Parathyroid adenoma (tissue), 2 donors: ENCODE data around the gene NUDT22.

ENCODE experiments used
- H2AFZ ChIP-seq: fragments of 300-600 bp; sonication (generic); one replicate; pipeline ENCODE4 v1.7.0; 2017; ENCODE audit warnings: antibody characterized with exemption, mild to moderate bottlenecking
- H3K27ac ChIP-seq: fragments of 300-600 bp; sonication (generic); one replicate; pipeline ENCODE4 v1.7.0; 2017
- H3K27me3 ChIP-seq: fragments of 300-600 bp; sonication (generic); one replicate; pipeline ENCODE4 v1.7.0; 2017; ENCODE audit warnings: low read length; ENCODE audit not compliant: control insufficient read depth, insufficient read depth
- H3K36me3 ChIP-seq: fragments of 300-600 bp; sonication (generic); one replicate; pipeline ENCODE4 v1.7.0; 2017; ENCODE audit warnings: low read length; ENCODE audit not compliant: control insufficient read depth, insufficient read depth
- H3K4me1 ChIP-seq: fragments of 300-600 bp; sonication (generic); one replicate; pipeline ENCODE4 v1.7.0; 2017; ENCODE audit warnings: control low read depth
- H3K4me2 ChIP-seq: fragments of 300-600 bp; sonication (generic); one replicate; pipeline ENCODE4 v1.7.0; 2017; ENCODE audit warnings: low read length
- H3K4me3 ChIP-seq: fragments of 300-600 bp; sonication (generic); one replicate; pipeline ENCODE4 v1.7.0; 2017; ENCODE audit warnings: low read depth, low read length
- H3K79me2 ChIP-seq: fragments of 300-600 bp; sonication (generic); one replicate; pipeline ENCODE4 v1.7.0; 2017; ENCODE audit warnings: control low read depth
- H3K9ac ChIP-seq: fragments of 300-600 bp; sonication (generic); one replicate; pipeline ENCODE4 v1.7.0; 2017; ENCODE audit warnings: mild to moderate bottlenecking
- H3K9me3 ChIP-seq: fragments of 300-600 bp; sonication (generic); one replicate; pipeline ENCODE4 v1.7.0; 2017; ENCODE audit warnings: low read length; ENCODE audit not compliant: control insufficient read depth
- CTCF ChIP-seq: fragments of 300-600 bp; sonication (generic); IDR thresholded peaks from one replicate; pipeline ENCODE4 v1.7.0; 2017; ENCODE audit warnings: antibody characterized with exemption, mild to moderate bottlenecking
- donor health status: primary hyperparathyroidism.

NUDT22 gene

GRCh38 chr11:64185693-64186491, 40.2 kb upstream of the NUDT22 start, which contains the start of gene STIP1:
TSS of gene STIP1 (plus strand) at chr11:64186171. CDS start at chr11:64186262, 91 bp downstream.
- no peaks in the 10 kb centered on the region for H3K27me3 ChIP-seq
- no peaks in the 10 kb centered on the region for H3K9me3 ChIP-seq
- H3K27ac ChIP-seq = peak within 1 kb of the TSS; percentile 75
- peaks cover 4% of the 10 kb centered on the region for H3K4me1 ChIP-seq
- H3K79me2 ChIP-seq = peaks cover 6% of the 10 kb centered on the region
- H3K4me2 ChIP-seq = peak within 1 kb of the TSS; percentile 83
- TF ChIP-seq CTCF = peak; percentile 35
- no peak within 1 kb of the TSS for H3K9ac ChIP-seq
- H3K36me3 ChIP-seq = no peaks in the 10 kb centered on the region
- peak within 1 kb of the TSS; percentile 85 for H3K4me3 ChIP-seq
- peak within 1 kb of the TSS; percentile 81 for H2AFZ ChIP-seq

- H3K27ac ChIP-seq = no peak overlapping the region
- no peak for TF ChIP-seq CTCF
- no peaks in the 10 kb centered on the region for H3K27me3 ChIP-seq
These were observed 39.4 kb upstream of the NUDT22 start for GRCh38 chr11:64186492-64187165.

GRCh38 chr11:64192434-64192833, 33.6 kb upstream of the NUDT22 start:
- H2AFZ ChIP-seq = no peak overlapping the region
- no peak for TF ChIP-seq CTCF
- peaks cover 3% of the 10 kb centered on the region for H3K79me2 ChIP-seq
- H3K27me3 ChIP-seq = no peaks in the 10 kb centered on the region
- H3K36me3 ChIP-seq = no peaks in the 10 kb centered on the region
- H3K9me3 ChIP-seq = no peaks in the 10 kb centered on the region
- no peak overlapping the region for H3K9ac ChIP-seq
- no peak overlapping the region for H3K4me2 ChIP-seq
- no peaks in the 10 kb centered on the region for H3K4me1 ChIP-seq
- H3K4me3 ChIP-seq = no peak overlapping the region
- H3K27ac ChIP-seq = no peak overlapping the region

More at GRCh38 chr11:64186492-64187165, 39.4 kb upstream of the NUDT22 start:
- H3K4me3 ChIP-seq = no peak overlapping the region
- H2AFZ ChIP-seq = no peak overlapping the region
- no peaks in the 10 kb centered on the region for H3K9me3 ChIP-seq
- peaks cover 6% of the 10 kb centered on the region for H3K79me2 ChIP-seq
- no peak overlapping the region for H3K4me2 ChIP-seq
- H3K4me1 ChIP-seq = peaks cover 1% of the 10 kb centered on the region
- H3K36me3 ChIP-seq = no peaks in the 10 kb centered on the region
- no peak overlapping the region for H3K9ac ChIP-seq

- H3K79me2 ChIP-seq = no peaks in the 10 kb centered on the region
- no peak overlapping the region for H3K4me2 ChIP-seq
- no peak for TF ChIP-seq CTCF
- no peaks in the 10 kb centered on the region for H3K27me3 ChIP-seq
- no peak overlapping the region for H3K27ac ChIP-seq
- H3K4me3 ChIP-seq = no peak overlapping the region
- no peak overlapping the region for H3K9ac ChIP-seq
- no peaks in the 10 kb centered on the region for H3K36me3 ChIP-seq
- H2AFZ ChIP-seq = no peak overlapping the region
- H3K4me1 ChIP-seq = no peaks in the 10 kb centered on the region
- no peaks in the 10 kb centered on the region for H3K9me3 ChIP-seq
These were observed 29.4 kb upstream of the NUDT22 start for GRCh38 chr11:64196626-64197025.
